CD4-positive, alpha-beta T cell treated with Interleukin-4 for 4 hours (primary cell): Measurements from ENCODE around the gene ZNF219.

Experiments used
- DNase-seq: peaks from one replicate; pipeline ENCODE4 v3.0.0-alpha.2; 2020

The ZNF219 gene

GRCh38 chr14:21066882-21067502 is 31.5 kb downstream of the ZNF219 start:
- no peak for DNase-seq

- DNase-seq, result no peak
These were observed 35.0 kb downstream of the ZNF219 start for GRCh38 chr14:21063479-21063878.

GRCh38 chr14:21061347-21061668 is 37.1 kb downstream of the ZNF219 start:
- DNase-seq, result no peak

- no peak for DNase-seq
These were observed 37.7 kb downstream of the ZNF219 start for GRCh38 chr14:21060614-21061346.

GRCh38 chr14:21059842-21060613 is 38.4 kb downstream of the ZNF219 start:
- DNase-seq, result no peak

- no peak for DNase-seq
These were observed 39.6 kb downstream of the ZNF219 start for GRCh38 chr14:21058903-21059302.

- no peak for DNase-seq
These were observed 40.4 kb downstream of the ZNF219 start, which contains the start of gene RNASE8 for GRCh38 chr14:21057803-21058675. Gene RNASE8, plus strand, starts transcription at chr14:21057822. Its CDS starts 71 bp downstream, at chr14:21057893.

GRCh38 chr14:21056520-21057163 is 41.8 kb downstream of the ZNF219 start:
- no peak for DNase-seq

- DNase-seq, result no peak
These were observed 42.9 kb downstream of the ZNF219 start for GRCh38 chr14:21055432-21056117.

GRCh38 chr14:21054768-21055145 is 43.7 kb downstream of the ZNF219 start:
- DNase-seq, result no peak

GRCh38 chr14:21054123-21054767 is 44.2 kb downstream of the ZNF219 start:
- DNase-seq, result no peak

- no peak for DNase-seq
These were observed 45.0 kb downstream of the ZNF219 start for GRCh38 chr14:21053184-21054122.

- no peak for DNase-seq
These were observed 47.9 kb downstream of the ZNF219 start for GRCh38 chr14:21050597-21050996.

GRCh38 chr14:21049271-21049673 is 49.2 kb downstream of the ZNF219 start:
- DNase-seq, result no peak

GRCh38 chr14:21048638-21049037 is 49.8 kb downstream of the ZNF219 start:
- no peak for DNase-seq

- no peak for DNase-seq
These were observed 51.1 kb downstream of the ZNF219 start for GRCh38 chr14:21047378-21047781.

- DNase-seq, result no peak
These were observed 54.4 kb downstream of the ZNF219 start for GRCh38 chr14:21043974-21044618.

GRCh38 chr14:21043387-21043973 is 55.0 kb downstream of the ZNF219 start:
- DNase-seq, result no peak

GRCh38 chr14:21042918-21043317 is 55.5 kb downstream of the ZNF219 start:
- no peak for DNase-seq
